ENCODE measurements around the gene CARD19. TPM values are rescaled to one million over a fixed set of nuclear protein-coding genes. Genes with fewer than 3 reads are reported as not detected.

Gene CARD19
- total RNA-seq, 4 donors from 2014 or later = 45.6 to 67.7 (median 60.7) TPM

DNA sequence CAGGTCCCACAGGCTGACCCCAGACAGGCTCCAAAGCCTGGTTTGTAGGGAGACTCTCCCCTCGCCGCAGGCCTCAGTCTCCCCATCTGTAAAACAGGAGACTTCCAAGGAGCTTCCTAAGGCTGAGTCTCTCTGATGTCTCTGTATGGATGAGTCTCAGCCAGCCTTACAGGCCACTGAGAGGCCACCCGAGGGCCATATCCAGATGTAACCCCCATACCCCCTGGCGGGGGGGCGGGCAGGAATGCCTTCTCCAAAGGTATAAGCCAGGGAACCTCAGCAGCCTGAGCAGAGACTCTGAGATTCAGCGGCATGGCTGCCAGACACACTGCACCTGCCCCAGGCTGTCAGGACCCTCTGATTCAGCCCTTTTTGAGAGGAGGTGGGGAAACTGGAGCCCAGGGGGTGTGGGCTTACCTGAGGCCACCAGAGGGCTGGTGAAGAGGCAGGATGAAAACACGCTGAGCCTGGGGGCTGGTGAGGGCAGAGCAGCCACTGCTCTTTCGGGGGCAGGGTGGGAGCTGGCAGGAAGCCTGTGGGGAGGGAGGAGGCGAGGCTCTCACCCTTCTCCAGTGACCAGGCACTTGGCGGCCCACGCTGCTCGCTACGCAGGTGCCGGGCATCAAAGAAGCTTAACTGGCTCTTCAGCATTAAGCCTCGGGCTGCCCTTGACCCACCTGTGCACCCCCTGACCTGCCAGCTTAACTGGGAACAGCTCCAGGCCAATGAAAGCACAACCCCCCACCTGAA, 43.1 kb upstream of the CARD19 start:
- WGBS, 2 donors = 87 to 90% methylated on average over 11 to 13 of the region's 15 CpGs
- DNase-seq (ENCODE audit: low spot score in 2 of 2) = no peak
- H3K4me3 ChIP-seq (ENCODE audit: low read depth, poor library complexity, severe bottlenecking) = no peak overlapping the region
- no peak for TF ChIP-seq POLR2A (IDR thresholded peaks at IDR 0.05)
- no peak for TF ChIP-seq CTCF (IDR thresholded peaks at IDR 0.05)
- intact Hi-C loops (cut with DNase I; ENCODE audit: low total_unique reads) = no loop called here

- no peak for DNase-seq (ENCODE audit: low spot score in 2 of 2)
- intact Hi-C loops (cut with DNase I; ENCODE audit: low total_unique reads) = no loop called here
- H3K4me3 ChIP-seq (ENCODE audit: low read depth, poor library complexity, severe bottlenecking) = no peak overlapping the region
- TF ChIP-seq POLR2A (IDR thresholded peaks at IDR 0.05) = no peak
- TF ChIP-seq CTCF (IDR thresholded peaks at IDR 0.05) = no peak
- WGBS, 2 donors = 91 to 93% methylated on average over 5 of the region's 5 CpGs
Measured at GRCh38 chr9:93053781-93054331, 42.2 kb upstream of the CARD19 start.

DNA sequence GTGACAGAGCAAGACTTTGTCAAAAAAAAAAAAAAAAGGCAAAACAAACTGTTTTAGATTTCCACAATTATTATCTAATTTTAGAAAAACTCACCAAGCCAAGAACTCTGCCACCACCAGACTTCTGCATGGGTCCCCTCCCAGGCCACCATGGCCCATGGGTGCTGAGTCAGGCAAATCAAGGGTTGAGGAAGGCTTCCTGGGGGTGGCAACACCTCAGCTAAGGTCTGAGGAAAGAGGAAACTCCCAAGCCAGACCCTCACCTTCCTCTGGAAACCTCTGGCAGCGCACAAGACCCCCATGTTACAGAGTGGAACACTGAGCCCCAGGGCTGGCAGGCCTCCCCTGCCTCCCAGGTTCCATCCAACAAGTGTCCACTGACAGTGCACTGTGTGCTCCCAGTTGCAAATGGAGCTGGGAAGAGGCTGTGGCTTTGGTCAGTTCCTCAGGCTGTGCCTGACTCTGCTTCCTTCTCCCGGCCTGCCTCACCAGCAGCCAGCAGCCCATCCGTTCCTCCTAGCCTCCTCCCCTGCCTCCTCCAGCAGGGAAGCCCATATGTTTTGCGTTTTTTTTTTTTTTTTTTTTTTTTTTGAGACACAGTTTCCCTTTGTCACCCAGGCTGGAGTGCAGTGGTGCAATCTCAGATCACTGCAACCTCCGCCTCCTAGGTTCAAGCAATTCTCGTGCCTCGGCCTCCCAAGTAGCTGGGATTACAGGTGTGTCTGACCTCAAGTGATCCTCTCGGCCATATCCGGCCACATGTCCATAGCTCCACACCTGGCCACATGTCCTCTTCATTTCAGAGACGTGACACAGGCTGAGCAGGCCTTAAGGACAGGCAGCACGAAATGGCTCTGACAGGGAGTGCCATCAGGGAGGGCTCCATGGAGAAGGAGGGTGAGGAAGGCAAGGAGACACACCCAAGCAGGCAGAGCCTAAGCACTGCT, 41.0 kb upstream of the CARD19 start:
- WGBS, 2 donors = 81 to 86% methylated on average over 11 of the region's 11 CpGs

GRCh38 chr9:93057042-93057702, 38.8 kb upstream of the CARD19 start:
- 88 to 93% methylated on average over 8 of the region's 8 CpGs for WGBS, 2 donors
- TF ChIP-seq CTCF (IDR thresholded peaks at IDR 0.05) (no peak), POLR2A (IDR thresholded peaks at IDR 0.05) (no peak)
- intact Hi-C loops (cut with DNase I; ENCODE audit: low total_unique reads) = no loop called here
- H3K4me3 ChIP-seq (ENCODE audit: low read depth, poor library complexity, severe bottlenecking) = no peak overlapping the region
- no peak for DNase-seq (ENCODE audit: low spot score in 2 of 2)

More for the DNA sequence above, 41.0 kb upstream of the CARD19 start:
- intact Hi-C loops (cut with DNase I; ENCODE audit: low total_unique reads) = no loop called here
- TF ChIP-seq POLR2A (IDR thresholded peaks at IDR 0.05) (no peak), CTCF (IDR thresholded peaks at IDR 0.05) (no peak)
- H3K4me3 ChIP-seq (ENCODE audit: low read depth, poor library complexity, severe bottlenecking) = no peak overlapping the region
- no peak for DNase-seq (ENCODE audit: low spot score in 2 of 2)

DNA sequence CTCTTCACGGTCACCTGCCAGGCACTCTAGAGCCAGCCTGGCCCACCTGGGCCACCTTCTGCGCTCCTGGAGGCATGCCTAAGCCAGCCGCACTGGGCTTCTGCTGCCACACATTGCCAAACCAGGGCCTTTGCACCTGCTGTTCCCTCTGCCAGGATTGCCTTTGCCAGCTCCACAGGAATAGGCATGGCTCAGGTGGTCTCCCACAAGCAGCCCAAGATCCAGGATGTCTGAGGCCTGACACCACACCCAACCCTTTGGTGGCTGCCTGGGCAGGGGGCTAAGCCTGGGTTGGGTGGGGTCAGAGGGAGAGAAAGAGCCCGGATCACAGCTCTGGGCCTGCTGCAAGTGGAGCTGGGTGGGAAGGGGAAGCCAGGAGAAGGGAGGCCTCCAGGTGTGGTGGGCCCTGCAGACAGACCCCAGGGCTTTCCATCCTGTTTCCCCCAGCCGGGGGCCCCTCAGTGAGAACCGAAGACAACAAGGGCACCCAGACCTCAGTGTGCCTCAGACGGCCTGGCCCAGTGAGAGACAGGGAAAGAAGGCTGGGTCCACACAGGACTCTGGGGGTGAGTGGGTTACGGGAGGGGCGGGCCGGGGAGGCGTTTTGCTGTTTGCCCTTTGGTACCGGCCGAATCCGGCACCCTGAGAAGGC, 38.2 kb upstream of the CARD19 start:
- intact Hi-C loops (cut with DNase I; ENCODE audit: low total_unique reads) = no loop called here
- WGBS, 2 donors = 63 to 66% methylated on average over 14 of the region's 14 CpGs
- DNase-seq (ENCODE audit: low spot score in 2 of 2) = no peak
- H3K4me3 ChIP-seq (ENCODE audit: low read depth, poor library complexity, severe bottlenecking) = no peak overlapping the region
- TF ChIP-seq CTCF (IDR thresholded peaks at IDR 0.05) (no peak), POLR2A (IDR thresholded peaks at IDR 0.05) (no peak)
